GM12873 (cell line): ENCODE data around the gene MAST4.

Experiments used
- CTCF ChIP-seq: IDR thresholded peaks from 2 replicates; pipeline ENCODE4 v1.5.1; 2012; ENCODE audit warnings: low read depth, mild to moderate bottlenecking, moderate library complexity, low read length, control low read depth; ENCODE audit not compliant: insufficient read depth; ENCODE audit errors: missing control alignments

Gene MAST4

GRCh38 chr5:66595756-66596635 lies at the start of gene MAST4:
TSS of gene MAST4 (plus strand) at chr5:66596393. CDS start at chr5:66596656, 263 bp downstream.
- no peak for TF ChIP-seq CTCF

- TF ChIP-seq CTCF, result no peak
Measured at GRCh38 chr5:66546541-66546940, 49.7 kb upstream of the MAST4 start.

GRCh38 chr5:66551338-66551737 lies 44.9 kb upstream of the MAST4 start:
- no peak for TF ChIP-seq CTCF

GRCh38 chr5:66551945-66552344 lies 44.2 kb upstream of the MAST4 start:
- no peak for TF ChIP-seq CTCF

- TF ChIP-seq CTCF, result no peak
Measured at GRCh38 chr5:66553368-66553912, 42.8 kb upstream of the MAST4 start.

GRCh38 chr5:66553916-66554575 lies 42.1 kb upstream of the MAST4 start:
- no peak for TF ChIP-seq CTCF

- no peak for TF ChIP-seq CTCF
Measured at GRCh38 chr5:66554884-66555283, 41.3 kb upstream of the MAST4 start.
